Stimulated activated CD8-positive, alpha-beta memory T cell treated with anti-CD3 and anti-CD28 coated beads, Interleukin-2, amount 100 ng/mL, for 48 hours (primary cell): ENCODE data around the gene PLS1.
"Not testable (repeated sequence)": the region's sequence is repeated elsewhere in the genome, so short reads cannot be mapped to it uniquely, and the experiment has no call there.

Experiments
- DNase-seq, 2 donors: peaks; one replicate each; pipeline ENCODE4 v3.0.0-alpha.2; 2020; ENCODE audit warnings: low read depth in 2 of 2

The PLS1 gene, protein sequence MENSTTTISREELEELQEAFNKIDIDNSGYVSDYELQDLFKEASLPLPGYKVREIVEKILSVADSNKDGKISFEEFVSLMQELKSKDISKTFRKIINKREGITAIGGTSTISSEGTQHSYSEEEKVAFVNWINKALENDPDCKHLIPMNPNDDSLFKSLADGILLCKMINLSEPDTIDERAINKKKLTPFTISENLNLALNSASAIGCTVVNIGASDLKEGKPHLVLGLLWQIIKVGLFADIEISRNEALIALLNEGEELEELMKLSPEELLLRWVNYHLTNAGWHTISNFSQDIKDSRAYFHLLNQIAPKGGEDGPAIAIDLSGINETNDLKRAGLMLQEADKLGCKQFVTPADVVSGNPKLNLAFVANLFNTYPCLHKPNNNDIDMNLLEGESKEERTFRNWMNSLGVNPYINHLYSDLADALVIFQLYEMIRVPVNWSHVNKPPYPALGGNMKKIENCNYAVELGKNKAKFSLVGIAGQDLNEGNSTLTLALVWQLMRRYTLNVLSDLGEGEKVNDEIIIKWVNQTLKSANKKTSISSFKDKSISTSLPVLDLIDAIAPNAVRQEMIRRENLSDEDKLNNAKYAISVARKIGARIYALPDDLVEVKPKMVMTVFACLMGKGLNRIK

DNA sequence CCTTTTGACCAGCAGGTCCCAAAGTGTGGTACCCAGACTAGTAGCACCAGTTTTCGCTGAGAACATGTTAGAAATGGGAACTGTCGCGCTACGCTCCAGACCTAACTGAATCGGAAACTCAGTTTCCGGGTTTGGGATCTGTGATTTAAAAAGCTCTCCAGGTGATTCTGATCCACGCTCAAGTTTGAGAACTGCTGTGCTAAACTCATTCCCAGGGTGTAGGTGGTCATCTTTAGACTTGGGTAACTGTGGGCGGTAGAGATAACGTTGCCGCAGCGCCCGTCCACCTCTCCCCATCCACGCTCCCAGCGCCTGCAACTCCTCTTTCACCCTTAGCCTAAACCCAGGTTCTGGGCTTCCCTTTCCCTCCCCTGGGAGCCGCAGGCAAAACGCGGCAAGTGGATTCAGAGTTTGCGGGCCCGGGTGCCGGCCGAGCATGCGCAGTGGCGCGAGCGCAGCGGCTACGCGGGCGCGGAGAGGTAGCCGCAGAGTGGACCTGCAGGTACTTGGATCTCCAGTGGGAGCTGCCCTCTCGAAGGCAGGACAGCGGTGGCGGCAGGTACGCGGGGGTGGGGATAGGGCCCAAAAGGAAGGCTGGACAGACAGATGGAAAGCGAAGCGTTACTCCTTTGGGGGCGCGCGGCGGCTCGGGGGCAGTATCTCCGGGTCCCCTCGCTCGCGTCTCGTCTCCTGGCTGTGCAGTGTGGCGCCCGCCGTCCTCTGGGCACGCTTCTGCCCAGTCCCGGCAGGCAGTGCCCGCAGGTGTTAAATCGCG, at the start of gene PLS1:
PLS1 (plus strand) TSS at position 443 of the 775 bp plus-strand sequence. CDS start 67,845 bp downstream, outside the sequence.
- peak; percentile 74 to 79 for DNase-seq

DNA sequence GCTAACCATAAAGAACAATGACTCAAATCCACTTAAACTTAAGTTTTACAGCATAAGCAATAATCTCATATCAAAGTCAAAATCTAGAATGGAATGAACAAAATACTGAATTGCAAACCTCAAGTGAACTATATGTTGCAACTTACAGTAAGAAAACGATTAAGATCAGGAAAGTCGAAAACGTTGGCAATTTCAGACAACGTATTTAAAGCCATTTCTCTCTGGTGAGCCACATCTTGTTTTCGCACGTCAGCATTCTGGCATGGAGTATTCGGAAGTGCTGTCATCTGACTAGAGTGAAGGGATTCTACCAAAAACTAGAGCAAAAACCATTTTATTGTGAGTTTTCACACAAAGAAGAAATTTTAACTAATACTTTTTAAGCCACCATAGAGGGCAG, 46.2 kb upstream of the PLS1 start:
- no peak for DNase-seq

GRCh38 chr3:142552579-142552978, 43.6 kb upstream of the PLS1 start:
- not testable (repeated sequence) for DNase-seq

DNA sequence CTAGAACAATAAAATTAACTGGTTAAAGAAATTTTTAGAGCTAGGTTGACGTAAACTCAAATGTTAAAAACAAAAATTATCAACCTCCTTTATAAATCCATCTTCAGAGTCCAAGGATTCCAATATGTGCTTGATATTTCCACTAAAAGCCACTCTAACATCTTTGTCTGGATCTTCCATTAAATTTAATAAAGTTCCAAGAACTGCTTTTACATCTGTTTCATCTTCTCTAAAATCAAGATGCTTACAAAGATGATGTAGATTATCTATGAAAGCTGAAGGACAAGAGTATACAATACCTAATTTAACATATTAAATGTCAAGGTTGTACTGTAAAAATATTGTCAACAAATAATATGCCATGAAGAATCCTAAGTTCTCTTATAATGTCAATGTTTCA, 42.5 kb upstream of the PLS1 start:
- no peak for DNase-seq

DNA sequence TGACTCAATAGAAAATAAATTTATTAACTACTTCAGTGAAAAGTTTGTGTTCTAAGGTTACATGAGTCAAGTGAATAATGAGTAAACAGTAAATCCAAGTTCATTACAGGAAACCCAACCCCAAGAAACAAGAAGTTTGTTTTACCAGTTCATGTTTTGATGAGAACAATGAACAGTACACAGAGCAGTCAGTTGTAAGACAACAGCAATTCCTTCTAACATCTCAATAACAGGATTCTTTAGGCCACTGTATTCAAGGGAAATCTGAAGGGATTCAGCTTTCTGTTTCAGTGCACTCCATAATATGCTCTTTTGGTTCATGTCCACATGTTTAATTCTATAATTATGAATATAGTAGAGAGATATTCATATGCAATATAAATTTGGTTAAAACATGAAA, 36.1 kb upstream of the PLS1 start:
- DNase-seq: no peak

- DNase-seq: no peak
These were observed 32.6 kb upstream of the PLS1 start for GRCh38 chr3:142563496-142563997.

DNA sequence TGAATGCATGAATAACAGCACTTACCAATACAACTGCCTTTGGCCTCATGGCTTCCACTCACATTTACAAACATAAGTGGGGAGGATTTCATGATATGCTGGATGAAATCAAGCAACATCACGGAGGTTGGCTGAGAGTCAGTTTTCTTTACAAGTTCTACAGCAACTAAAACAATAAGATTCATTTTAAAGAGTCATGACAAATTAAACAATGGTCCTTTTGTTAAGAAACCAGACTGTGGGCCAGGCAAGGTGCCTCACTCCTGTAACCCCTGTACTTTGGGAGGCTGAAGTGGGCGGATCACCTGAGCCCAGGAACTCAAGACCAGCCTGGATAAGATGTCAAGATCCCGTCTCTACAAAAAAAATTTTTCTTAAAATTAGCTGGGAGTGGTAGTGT, 30.1 kb upstream of the PLS1 start:
- no peak for DNase-seq

DNA sequence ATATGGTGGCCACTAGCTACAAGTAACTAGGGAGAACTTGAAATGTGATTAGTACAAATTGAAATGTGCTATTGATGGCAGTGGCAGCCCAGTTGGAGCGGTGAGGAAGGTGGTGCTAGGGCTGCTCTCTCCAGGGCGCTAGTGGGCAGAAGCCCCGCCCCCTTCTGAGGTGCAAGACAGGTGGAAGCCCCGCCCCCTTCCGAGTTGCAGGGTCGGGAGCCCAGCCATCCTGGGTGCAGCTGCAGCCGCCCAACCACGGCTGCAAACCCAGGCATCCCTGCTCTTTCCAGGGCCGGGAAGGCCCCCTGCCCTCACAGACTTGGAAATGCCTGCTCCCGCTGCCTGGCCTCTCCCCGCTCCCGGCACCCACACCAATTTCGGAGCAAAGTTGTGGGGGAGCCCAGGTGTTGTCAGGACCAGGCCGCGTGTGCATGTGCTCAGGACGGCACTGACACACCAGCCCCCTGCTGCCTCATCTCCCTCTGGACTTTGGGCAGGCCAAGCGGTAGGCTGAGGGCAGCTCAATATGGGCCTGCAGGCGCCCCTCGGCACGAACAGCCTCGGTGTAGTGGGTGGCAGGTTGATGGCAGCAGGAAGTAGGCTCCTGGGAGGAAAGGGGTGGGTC, 27.7 kb upstream of the PLS1 start:
- DNase-seq: no peak

DNA sequence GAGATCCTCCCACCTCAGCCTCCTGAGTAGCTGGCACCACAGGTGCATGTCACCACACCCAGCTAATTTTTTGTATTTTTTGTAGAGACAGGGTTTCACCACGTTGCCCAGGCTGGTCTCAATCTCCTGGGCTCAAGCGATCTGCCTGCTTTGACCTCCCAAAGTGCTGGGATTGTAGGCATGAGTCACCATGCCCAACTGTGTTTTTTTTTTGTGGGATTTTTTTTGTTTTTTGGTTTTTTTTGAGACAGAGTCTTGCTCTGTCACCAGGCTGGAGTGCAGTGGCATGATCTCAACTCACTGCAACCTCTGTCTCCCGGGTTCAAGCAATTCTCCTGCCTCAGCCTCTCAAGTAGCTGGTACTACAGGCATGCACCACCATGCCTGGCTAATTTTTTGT, 26.8 kb upstream of the PLS1 start:
- DNase-seq: not testable (repeated sequence)

- DNase-seq: not testable (repeated sequence)
These were observed 22.0 kb upstream of the PLS1 start for GRCh38 chr3:142574223-142574622.

DNA sequence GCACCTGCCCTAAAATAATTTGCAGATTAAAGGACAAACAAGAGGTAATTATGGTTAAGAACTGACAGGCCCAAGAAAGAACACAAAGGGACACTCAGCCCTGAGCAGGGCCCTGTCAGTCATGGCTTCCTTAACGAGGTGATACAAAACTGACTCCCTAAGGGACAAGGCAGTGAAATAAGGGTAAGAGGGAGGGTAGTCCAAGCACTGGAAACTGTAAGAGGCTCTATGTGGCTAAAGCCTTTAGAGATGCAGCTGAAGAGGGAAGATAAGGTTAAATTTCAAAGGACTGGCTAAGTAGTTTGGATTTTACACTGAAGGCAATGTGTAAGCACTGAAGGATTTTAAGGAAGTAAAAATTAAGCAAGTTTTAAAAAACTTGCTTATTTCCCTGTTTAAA, 21.5 kb upstream of the PLS1 start:
- no peak for DNase-seq

- no peak for DNase-seq
These were observed 19.4 kb upstream of the PLS1 start for GRCh38 chr3:142576792-142577191.

DNA sequence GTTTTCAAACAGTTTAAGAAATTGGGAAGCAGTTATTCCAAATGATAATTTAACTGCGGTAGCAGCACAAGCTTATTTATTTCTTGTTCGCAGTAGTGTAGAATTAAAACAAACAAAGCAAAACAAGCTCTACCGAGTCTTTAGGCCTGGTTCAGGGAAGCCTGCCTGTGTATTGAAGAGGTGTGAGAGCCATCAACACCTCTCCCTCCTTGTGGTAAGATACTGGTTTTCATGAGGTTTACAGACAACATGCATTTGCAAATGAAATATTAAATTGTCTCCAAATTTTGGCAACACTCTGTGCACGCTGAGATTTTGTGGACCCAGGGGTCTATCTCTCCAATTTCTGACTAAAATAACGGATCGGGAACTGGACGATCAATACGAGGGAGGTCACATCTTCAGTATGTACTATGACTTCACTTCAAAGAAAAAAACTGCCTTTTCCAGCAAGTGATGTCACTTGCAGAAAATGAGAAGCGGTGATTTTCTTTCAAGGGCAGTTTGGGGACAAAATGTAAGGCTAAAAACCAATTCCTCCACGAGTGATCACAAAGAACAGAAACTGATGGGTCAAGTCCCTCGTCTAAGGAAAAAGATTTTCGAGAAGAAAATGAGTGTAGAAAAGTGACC, 18.4 kb upstream of the PLS1 start:
- no peak for DNase-seq

DNA sequence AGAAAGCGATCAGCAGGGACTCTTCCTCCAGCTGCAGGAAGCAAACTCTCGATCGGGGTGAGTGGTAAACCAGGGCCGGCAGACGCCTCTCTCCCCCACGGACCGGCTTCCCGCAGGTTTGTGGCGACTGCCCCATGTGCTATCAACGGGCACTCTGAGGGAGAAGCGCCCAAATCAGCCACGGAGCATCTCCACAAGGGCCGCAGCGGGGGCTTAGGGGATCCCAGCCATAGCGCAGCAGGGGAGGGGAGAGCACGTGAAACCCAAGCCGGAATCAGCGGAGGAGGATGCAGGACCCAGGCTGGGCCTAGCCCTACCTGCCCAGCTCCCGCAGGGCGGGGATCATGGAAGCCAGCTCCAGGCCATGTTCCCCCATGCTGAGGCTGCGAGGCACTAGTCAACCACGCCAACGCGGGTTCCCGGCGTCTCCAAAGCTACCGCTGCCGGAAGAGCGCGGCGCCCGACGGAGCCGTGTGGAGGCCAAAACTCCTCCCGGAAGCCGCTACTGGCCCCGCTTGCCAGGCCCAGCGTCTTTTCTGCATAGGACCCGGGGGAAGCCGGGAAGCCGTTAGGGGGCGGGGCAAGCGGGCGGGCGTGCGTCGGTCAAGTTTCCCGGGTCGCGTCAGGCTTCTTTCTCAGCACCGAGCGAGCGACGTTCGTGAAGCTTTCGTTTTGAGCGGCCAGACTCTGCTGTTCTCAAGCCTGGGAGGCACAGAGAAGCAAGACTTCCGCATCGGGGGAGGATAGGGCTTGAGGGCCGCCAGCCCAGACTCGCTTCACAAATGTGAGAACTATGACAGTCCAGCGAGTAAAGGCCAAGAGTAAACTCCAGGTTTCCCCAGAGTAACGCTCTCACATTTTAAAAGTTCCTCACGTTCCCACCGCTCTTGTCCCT, 17.6 kb upstream of the PLS1 start, which contains the start of gene ATR:
ATR (minus strand) TSS at position 405 of the 895 bp plus-strand sequence; CDS start at position 376, 29 bp downstream.
- peak; percentile 95 to 97 for DNase-seq

GRCh38 chr3:142580061-142580423, 16.2 kb upstream of the PLS1 start:
- DNase-seq: no peak

GRCh38 chr3:142581070-142581469, 15.1 kb upstream of the PLS1 start:
- not testable (repeated sequence) for DNase-seq

- no peak for DNase-seq
These were observed 9.3 kb upstream of the PLS1 start for GRCh38 chr3:142586803-142587406.

- no peak for DNase-seq
These were observed 7.5 kb upstream of the PLS1 start for GRCh38 chr3:142588703-142589102.

DNA sequence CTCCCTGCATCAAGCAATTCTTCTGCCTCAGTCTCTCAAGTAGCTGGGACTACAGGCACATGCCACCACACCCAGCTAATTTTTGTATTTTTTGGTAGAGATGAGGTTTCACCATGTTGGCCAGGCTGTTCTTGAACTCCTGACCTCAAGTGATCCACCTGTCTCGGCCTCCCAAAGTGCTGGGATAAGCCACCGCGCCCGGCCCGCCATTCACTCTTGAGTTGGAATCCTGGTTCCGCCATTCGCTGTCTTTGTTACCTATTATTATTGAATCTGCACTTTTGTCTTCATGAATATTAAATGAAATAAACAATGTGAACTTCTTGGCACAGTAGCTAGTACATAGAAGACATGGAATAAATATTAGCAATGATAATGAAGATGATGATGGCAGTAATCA, 3.9 kb upstream of the PLS1 start:
- not testable (repeated sequence) for DNase-seq

GRCh38 chr3:142595141-142595540, 1.1 kb upstream of the PLS1 start:
- no peak for DNase-seq
